ENCODE data around the gene LYPLA2.
"Not testable (repeated sequence)": the region's sequence is repeated elsewhere in the genome, so short reads cannot be mapped to it uniquely, and the experiment has no call there.

The LYPLA2 gene

GRCh38 chr1:23777979-23778814 is 12.7 kb upstream of the LYPLA2 start, which contains the start of gene PITHD1:
TSS of gene PITHD1 (plus strand) at chr1:23778418. CDS start at chr1:23778516, 98 bp downstream.
- FAIRE-seq: no peak

GRCh38 chr1:23779826-23780371 is 11.0 kb upstream of the LYPLA2 start:
- FAIRE-seq (no peak), DNase-seq (ENCODE audit: insufficient read length, low spot score) (peak; percentile 24)

More at GRCh38 chr1:23777979-23778814, 12.7 kb upstream of the LYPLA2 start, which contains the start of gene PITHD1:
- peak; percentile 89 for DNase-seq (ENCODE audit: insufficient read length, low spot score)

DNA sequence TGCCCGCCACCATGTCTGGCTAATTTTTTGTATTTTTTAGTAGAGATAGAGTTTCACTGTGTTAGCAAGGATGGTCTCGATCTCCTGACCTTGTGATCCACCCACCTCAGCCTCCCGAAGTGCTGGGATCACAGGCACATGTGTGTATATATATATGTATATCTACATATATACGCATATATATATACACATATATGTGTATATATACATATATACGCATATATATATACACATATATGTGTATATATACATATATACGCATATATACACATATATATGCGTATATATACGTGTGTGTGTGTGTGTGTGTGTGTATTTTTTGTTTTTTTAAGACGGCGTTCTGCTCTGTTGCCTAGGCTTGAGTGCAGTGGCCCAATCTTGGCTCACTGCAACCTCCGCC is 7.8 kb upstream of the LYPLA2 start:
- FAIRE-seq; DNase-seq (ENCODE audit: insufficient read length, low spot score): not testable (repeated sequence)

DNA sequence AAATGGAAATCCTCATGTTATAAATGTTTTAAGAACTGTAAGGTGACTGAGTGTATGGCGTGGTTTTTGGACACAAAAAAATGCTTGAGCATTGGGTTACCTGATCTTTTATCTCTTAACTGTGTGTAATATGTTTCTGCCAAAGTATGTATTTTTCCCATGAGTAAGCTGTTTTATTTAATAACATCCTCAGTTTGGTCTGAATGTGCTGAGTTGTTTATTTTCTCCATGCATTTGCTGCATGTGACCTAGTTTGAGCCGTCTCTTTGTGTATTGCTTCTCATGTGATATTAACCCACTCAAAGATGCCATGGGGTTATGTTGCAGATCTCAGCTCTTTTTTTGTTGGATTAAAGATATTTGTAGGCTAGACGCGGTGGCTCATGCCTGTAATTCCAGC is 6.1 kb upstream of the LYPLA2 start:
- DNase-seq (ENCODE audit: insufficient read length, low spot score) (no peak), FAIRE-seq (no peak)

- FAIRE-seq (no peak), DNase-seq (ENCODE audit: insufficient read length, low spot score) (no peak)
These were observed 3.2 kb upstream of the LYPLA2 start for GRCh38 chr1:23787701-23788100.

DNA sequence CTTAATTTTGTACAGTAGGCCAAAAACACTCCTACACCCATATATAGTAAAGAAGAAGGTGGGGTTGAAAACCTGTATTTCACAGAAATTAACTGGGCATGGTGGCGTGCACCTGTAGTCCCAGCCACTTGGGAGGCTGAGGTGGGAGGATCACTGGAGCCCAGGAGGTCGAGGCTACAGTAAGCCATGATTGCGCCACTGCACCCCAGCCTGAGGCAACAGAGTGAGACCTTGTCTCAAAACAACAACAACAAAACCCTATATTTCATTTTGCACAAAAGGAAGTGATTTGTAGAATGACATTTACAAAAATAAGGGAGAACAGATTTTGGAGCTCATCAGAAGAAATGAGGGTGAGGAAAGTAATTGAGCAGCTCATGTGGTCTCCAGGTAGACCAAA is 2.2 kb upstream of the LYPLA2 start:
- DNase-seq (ENCODE audit: insufficient read length, low spot score) (no peak), FAIRE-seq (no peak)

- no peak for FAIRE-seq
These were observed 637 bp downstream of the LYPLA2 start for GRCh38 chr1:23791516-23792047.

GRCh38 chr1:23792151-23792945 is 1.4 kb downstream of the LYPLA2 start:
- DNase-seq (ENCODE audit: insufficient read length, low spot score) (no peak), FAIRE-seq (no peak)

More at GRCh38 chr1:23791516-23792047, 637 bp downstream of the LYPLA2 start:
- no peak for DNase-seq (ENCODE audit: insufficient read length, low spot score)

GRCh38 chr1:23793018-23793781 is 2.3 kb downstream of the LYPLA2 start:
- DNase-seq (ENCODE audit: insufficient read length, low spot score) (no peak), FAIRE-seq (no peak)

- FAIRE-seq: no peak
- no peak for DNase-seq (ENCODE audit: insufficient read length, low spot score)
These were observed 3.2 kb downstream of the LYPLA2 start for GRCh38 chr1:23793861-23794731.

DNA sequence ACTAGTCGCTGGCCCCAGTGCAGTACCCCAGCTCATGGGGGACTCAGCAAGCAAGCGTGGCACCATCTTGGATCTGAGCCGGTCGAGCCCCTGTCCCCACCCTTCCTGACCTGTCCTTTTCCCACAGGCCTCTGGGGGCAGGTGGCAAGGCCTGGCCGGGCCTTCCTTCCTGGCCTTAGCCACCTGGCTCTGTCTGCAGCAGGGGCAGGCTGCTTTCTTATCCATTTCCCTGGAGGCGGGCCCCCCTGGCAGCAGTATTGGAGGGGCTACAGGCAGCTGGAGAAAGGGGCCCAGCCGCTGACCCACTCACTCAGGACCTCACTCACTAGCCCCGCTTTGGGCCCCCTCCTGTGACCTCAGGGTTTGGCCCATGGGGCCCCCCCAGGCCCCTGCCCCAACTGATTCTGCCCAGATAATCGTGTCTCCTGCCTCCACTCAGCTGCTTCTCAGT is 3.8 kb downstream of the LYPLA2 start:
- DNase-seq (ENCODE audit: insufficient read length, low spot score); FAIRE-seq: not testable (repeated sequence)

GRCh38 chr1:23795676-23796465 is 4.9 kb downstream of the LYPLA2 start:
- DNase-seq (ENCODE audit: insufficient read length, low spot score) (no peak), FAIRE-seq (no peak)

DNA sequence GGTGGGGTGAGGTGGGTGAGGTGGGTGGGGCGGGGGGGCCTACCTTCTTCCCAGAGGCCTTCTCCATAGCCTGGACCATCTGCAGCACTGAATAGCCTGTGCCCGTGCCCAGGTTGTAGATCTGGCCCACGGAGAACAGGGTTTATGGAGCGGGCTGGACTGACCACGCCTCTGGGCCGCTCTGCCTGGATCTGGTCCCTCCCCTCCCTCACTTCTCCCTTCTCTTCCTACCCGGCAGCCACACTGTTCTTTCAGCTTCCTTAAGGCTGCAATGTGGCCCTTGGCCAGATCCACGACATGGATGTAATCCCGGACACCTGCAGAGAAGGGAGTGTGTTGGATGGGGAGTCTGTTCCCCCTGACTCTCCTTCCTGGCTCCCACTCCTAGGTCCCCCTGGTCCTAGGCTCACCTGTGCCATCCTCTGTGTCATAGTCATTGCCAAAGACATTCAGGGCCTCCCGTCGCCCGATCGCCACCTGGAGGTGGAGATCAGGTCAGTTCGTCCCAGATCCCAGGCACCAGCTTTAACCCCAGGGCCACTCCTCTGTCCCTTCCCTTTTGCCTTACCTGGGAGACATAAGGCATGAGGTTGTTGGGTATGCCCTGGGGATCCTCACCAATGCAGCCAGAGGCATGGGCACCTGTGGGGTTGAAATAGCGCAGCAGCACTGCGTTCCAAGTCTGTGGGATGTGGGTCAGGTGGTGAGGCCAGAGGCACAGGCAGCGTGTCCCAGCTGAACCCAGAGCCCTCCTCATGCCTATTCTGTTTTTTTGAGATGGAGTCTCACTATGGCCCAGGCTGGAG is 5.7 kb downstream of the LYPLA2 start:
- DNase-seq (ENCODE audit: insufficient read length, low spot score): no peak
- no peak for FAIRE-seq

DNA sequence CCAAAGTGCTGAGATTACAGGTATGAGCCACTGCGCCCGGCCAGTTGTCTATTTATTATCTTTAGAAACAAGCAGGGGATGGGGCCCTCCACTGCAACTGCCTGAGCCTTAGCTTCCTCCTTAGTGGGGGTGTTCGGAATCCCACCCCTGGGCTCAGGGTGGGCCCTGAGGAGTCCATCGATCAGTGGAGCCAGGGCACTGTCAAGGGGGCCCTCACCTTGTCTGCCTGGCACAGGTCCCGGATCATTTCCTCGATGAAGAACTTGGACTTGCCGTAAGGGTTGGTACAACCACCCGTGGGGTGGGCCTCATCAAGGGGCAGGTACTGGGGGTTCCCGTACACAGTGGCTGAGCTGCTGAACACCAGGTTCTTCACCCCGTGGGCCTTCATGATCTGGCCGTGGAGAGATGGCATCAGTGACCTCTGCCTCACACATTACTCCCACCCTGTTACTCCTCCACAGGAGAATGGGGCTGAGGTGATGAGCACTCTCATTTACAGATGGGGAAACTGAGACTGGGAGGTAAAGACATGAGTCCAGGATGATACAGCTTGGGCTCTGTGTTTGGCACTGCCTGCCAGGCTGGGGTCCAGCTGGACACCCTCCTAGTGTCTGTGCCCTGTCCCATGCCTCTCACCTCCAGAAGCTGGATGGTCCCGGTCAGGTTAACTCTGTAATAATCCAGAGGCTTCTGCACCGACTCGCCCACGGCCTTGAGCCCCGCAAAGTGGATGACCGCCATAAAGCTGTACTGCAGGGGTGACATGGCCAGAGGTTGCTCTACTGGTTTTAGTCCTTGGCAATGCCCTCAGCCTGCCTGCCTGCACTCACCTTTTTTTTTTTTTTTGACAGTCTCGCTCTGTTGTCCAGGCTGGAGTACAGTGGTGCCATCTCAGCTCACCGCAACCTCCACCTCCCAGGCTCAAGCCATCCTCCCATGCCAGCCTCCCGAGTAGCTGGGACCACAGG is 6.8 kb downstream of the LYPLA2 start:
- FAIRE-seq: no peak
- no peak for DNase-seq (ENCODE audit: insufficient read length, low spot score)

- no peak for FAIRE-seq
- DNase-seq (ENCODE audit: insufficient read length, low spot score): no peak
These were observed 7.8 kb downstream of the LYPLA2 start for GRCh38 chr1:23798662-23799142.

- FAIRE-seq (no peak), DNase-seq (ENCODE audit: insufficient read length, low spot score) (no peak)
These were observed 8.3 kb downstream of the LYPLA2 start for GRCh38 chr1:23799255-23799569.

Measured in HTR-8/SVneo (cell line).